Muscle layer of duodenum (tissue), 2 donors: ENCODE measurements around the gene AATF.
A peak's percentile ranks its signal among the peaks of the same experiment; 100 is the strongest.

Experiments
- H3K27ac ChIP-seq: one replicate; pipeline ENCODE4 v1.7.0; 2013; ENCODE audit warnings: mild to moderate bottlenecking, low read length
- H3K27me3 ChIP-seq: one replicate; pipeline ENCODE4 v1.7.0; 2013; ENCODE audit warnings: low read depth, mild to moderate bottlenecking, control low read depth, low read length
- H3K36me3 ChIP-seq, 2 donors: one replicate each; pipeline ENCODE4 v1.7.0; 2013; ENCODE audit warnings: low read length in 2 of 2, control low read depth in 1 of 2, mild to moderate bottlenecking in 1 of 2; ENCODE audit not compliant: insufficient read depth in 2 of 2, control insufficient read depth in 1 of 2
- H3K4me1 ChIP-seq, 2 donors: one replicate each; pipeline ENCODE4 v1.7.0; 2013; ENCODE audit warnings: low read length in 2 of 2, mild to moderate bottlenecking in 2 of 2, control low read depth in 1 of 2, moderate library complexity in 1 of 2; ENCODE audit not compliant: insufficient read depth in 2 of 2, control insufficient read depth in 1 of 2
- H3K4me3 ChIP-seq, 2 donors: one replicate each; pipeline ENCODE4 v1.7.0; 2013; ENCODE audit warnings: low read length in 2 of 2, low read depth in 1 of 2, mild to moderate bottlenecking in 1 of 2
- H3K9me3 ChIP-seq, 2 donors: one replicate each; pipeline ENCODE4 v1.7.0; 2013; ENCODE audit warnings: low read length in 2 of 2, control low read depth in 1 of 2, mild to moderate bottlenecking in 1 of 2; ENCODE audit not compliant: control insufficient read depth in 1 of 2
- donor health status: healthy.

Gene AATF

GRCh38 chr17:36944553-36944952 lies 4.2 kb upstream of the AATF start:
- no peak overlapping the region for H3K27ac ChIP-seq
- peaks cover 75% of the 10 kb centered on the region for H3K27me3 ChIP-seq
- no peaks in the 10 kb centered on the region for H3K36me3 ChIP-seq
- peaks cover 4 to 23% of the 10 kb centered on the region in 2 donors for H3K4me1 ChIP-seq
- H3K9me3 ChIP-seq: no peaks in the 10 kb centered on the region
- H3K4me3 ChIP-seq: no peak overlapping the region

GRCh38 chr17:36945140-36945539 lies 3.6 kb upstream of the AATF start:
- no peak overlapping the region for H3K4me3 ChIP-seq
- no peaks in the 10 kb centered on the region for H3K36me3 ChIP-seq
- no peak overlapping the region for H3K27ac ChIP-seq
- no peaks in the 10 kb centered on the region for H3K9me3 ChIP-seq
- peaks cover 71% of the 10 kb centered on the region for H3K27me3 ChIP-seq
- H3K4me1 ChIP-seq: peaks cover 9 to 22% of the 10 kb centered on the region in 2 donors

- peaks cover 61% of the 10 kb centered on the region for H3K27me3 ChIP-seq
Measured at GRCh38 chr17:36945959-36946725, 2.6 kb upstream of the AATF start.

GRCh38 chr17:36946726-36947091 lies 2.0 kb upstream of the AATF start:
- Histone ChIP-seq H3K27ac (no peak overlapping the region), H3K36me3 (peaks cover 0 to under 1% of the 10 kb centered on the region in 2 donors), H3K9me3 (no peaks in the 10 kb centered on the region), H3K4me1 (peaks cover 10 to 15% of the 10 kb centered on the region in 2 donors), H3K4me3 (no peak overlapping the region), H3K27me3 (peaks cover 55% of the 10 kb centered on the region)

More at GRCh38 chr17:36945959-36946725, 2.6 kb upstream of the AATF start:
- no peaks in the 10 kb centered on the region for H3K36me3 ChIP-seq
- H3K27ac ChIP-seq: no peak overlapping the region
- H3K4me1 ChIP-seq: peaks cover 10 to 15% of the 10 kb centered on the region in 2 donors
- no peaks in the 10 kb centered on the region for H3K9me3 ChIP-seq
- no peak overlapping the region for H3K4me3 ChIP-seq

- Histone ChIP-seq H3K4me1 (peaks cover 4 to 10% of the 10 kb centered on the region in 2 donors), H3K9me3 (no peaks in the 10 kb centered on the region), H3K36me3 (peaks cover 3 to 13% of the 10 kb centered on the region in 2 donors), H3K27ac (peak overlapping the region; percentile 63), H3K27me3 (peaks cover 41% of the 10 kb centered on the region), H3K4me3 (peak overlapping the region; percentile 83 to 86)
Measured at GRCh38 chr17:36947922-36948716, 635 bp upstream of the AATF start.

GRCh38 chr17:36949461-36949927 lies 740 bp downstream of the AATF start:
- H3K27me3 ChIP-seq: peaks cover 30% of the 10 kb centered on the region
- H3K27ac ChIP-seq: peak overlapping the region; percentile 72
- peak overlapping the region; percentile 83 to 86 for H3K4me3 ChIP-seq
- H3K4me1 ChIP-seq: peaks cover 4 to 10% of the 10 kb centered on the region in 2 donors
- H3K36me3 ChIP-seq: peaks cover 16 to 27% of the 10 kb centered on the region in 2 donors
- no peaks in the 10 kb centered on the region for H3K9me3 ChIP-seq

GRCh38 chr17:36950027-36950426 lies 1.3 kb downstream of the AATF start:
- H3K27ac ChIP-seq: no peak overlapping the region
- peaks cover 25% of the 10 kb centered on the region for H3K27me3 ChIP-seq
- H3K4me1 ChIP-seq: peaks cover 4 to 10% of the 10 kb centered on the region in 2 donors
- H3K36me3 ChIP-seq: peaks cover 21 to 28% of the 10 kb centered on the region in 2 donors
- H3K9me3 ChIP-seq: no peaks in the 10 kb centered on the region
- H3K4me3 ChIP-seq: peak overlapping the region; percentile 83 to 86

GRCh38 chr17:36951084-36951789 lies 2.5 kb downstream of the AATF start:
- H3K4me1 ChIP-seq: peaks cover 4 to 10% of the 10 kb centered on the region in 2 donors
- H3K9me3 ChIP-seq: no peaks in the 10 kb centered on the region
- no peak overlapping the region for H3K27ac ChIP-seq
- H3K4me3 ChIP-seq: no peak overlapping the region
- H3K27me3 ChIP-seq: peaks cover 13% of the 10 kb centered on the region
- H3K36me3 ChIP-seq: peaks cover 31 to 32% of the 10 kb centered on the region in 2 donors

GRCh38 chr17:36971508-36971907 lies 22.8 kb downstream of the AATF start:
- Histone ChIP-seq H3K36me3 (no peaks in the 10 kb centered on the region), H3K27ac (no peak overlapping the region), H3K9me3 (no peaks in the 10 kb centered on the region), H3K4me3 (no peak overlapping the region), H3K4me1 (no peaks in the 10 kb centered on the region), H3K27me3 (no peaks in the 10 kb centered on the region)

- Histone ChIP-seq H3K9me3 (no peaks in the 10 kb centered on the region), H3K36me3 (no peaks in the 10 kb centered on the region), H3K4me3 (no peak overlapping the region), H3K27me3 (no peaks in the 10 kb centered on the region), H3K4me1 (no peaks in the 10 kb centered on the region), H3K27ac (no peak overlapping the region)
Measured at GRCh38 chr17:36972186-36972700, 23.5 kb downstream of the AATF start.

- Histone ChIP-seq H3K4me1 (no peaks in the 10 kb centered on the region), H3K36me3 (no peaks in the 10 kb centered on the region), H3K27me3 (no peaks in the 10 kb centered on the region), H3K4me3 (no peak overlapping the region), H3K27ac (no peak overlapping the region), H3K9me3 (no peaks in the 10 kb centered on the region)
Measured at GRCh38 chr17:36972905-36973304, 24.2 kb downstream of the AATF start.
